ENCODE measurements around the gene MIGA2. TPM values are rescaled to one million over a fixed set of nuclear protein-coding genes. Genes with fewer than 3 reads are reported as not detected.

Gene MIGA2
- total RNA-seq, 1 experiment from 2014 or later: 29.6 TPM

GRCh38 chr9:129007035-129007765, 29.2 kb upstream of the MIGA2 start:
- ChIA-PET CTCF (no interaction called here), POLR2A (ENCODE audit: unreplicated experiment) (no interaction called here)
- Histone ChIP-seq H3K27me3 (ENCODE audit: low read length) (no peaks in the 10 kb centered on the region), H3K4me1 (ENCODE audit: insufficient read depth, low read length) (no peaks in the 10 kb centered on the region), H3K9me2 (replicated peaks; ENCODE audit: low read length) (no peaks in the 10 kb centered on the region), H3K79me2 (ENCODE audit: low read length) (no peaks in the 10 kb centered on the region), H4K20me1 (ENCODE audit: low read length) (no peaks in the 10 kb centered on the region), H3K36me3 (ENCODE audit: low read depth, low read length) (peaks cover 12% of the 10 kb centered on the region; the same call in 1 of the 2 replicates), H3F3A (ENCODE audit: low read length, unreplicated experiment) (no peaks in the 10 kb centered on the region), H2AFZ (ENCODE audit: low read length) (no peak overlapping the region), H3K27ac (ENCODE audit: low read length) (no peak overlapping the region), H3K9ac (ENCODE audit: low read length) (no peak overlapping the region), H3K4me2 (ENCODE audit: low read length) (no peak overlapping the region), H3K9me3 (ENCODE audit: low read length) (no peaks in the 10 kb centered on the region), H3K4me3 (ENCODE audit: low read length) (no peak overlapping the region)
- intact Hi-C loops (cut with micrococcal nuclease): no loop called here
- no peak; the same call in 1 of the 2 replicates for ATAC-seq
- BruUV-seq (replicated peaks): no TSS peak
- no peak for TF ChIP-seq EZH2phosphoT487 (IDR thresholded peaks at IDR 0.05; ENCODE audit: borderline replicate concordance, low read length)
- TF ChIP-seq CTCF (conservative IDR thresholded peaks at IDR 0.05; ENCODE audit: low read depth, low read length): peak; percentile 8; the same call in 1 of the 2 replicates
- no peak for DNase-seq

- no peak overlapping the region for H3K4me2 ChIP-seq (ENCODE audit: low read length)
- no peak overlapping the region for H3K27ac ChIP-seq (ENCODE audit: low read length)
- DNase-seq (peak; percentile 23), ATAC-seq (peak; percentile 35)
- ChIA-PET POLR2A (ENCODE audit: unreplicated experiment) (no interaction called here), CTCF (no interaction called here)
- no peaks in the 10 kb centered on the region for H3K79me2 ChIP-seq (ENCODE audit: low read length)
- H3K9ac ChIP-seq (ENCODE audit: low read length): no peak overlapping the region
- H3K4me3 ChIP-seq (ENCODE audit: low read length): no peak overlapping the region
- BruUV-seq (replicated peaks): no TSS peak
- no peaks in the 10 kb centered on the region for H3K4me1 ChIP-seq (ENCODE audit: insufficient read depth, low read length)
- intact Hi-C loops (cut with micrococcal nuclease): no loop called here
- TF ChIP-seq EZH2phosphoT487 (IDR thresholded peaks at IDR 0.05; ENCODE audit: borderline replicate concordance, low read length): no peak
- TF ChIP-seq CTCF (conservative IDR thresholded peaks at IDR 0.05; ENCODE audit: low read depth, low read length): no peak
- peaks cover 12% of the 10 kb centered on the region; the same call in 1 of the 2 replicates for H3K36me3 ChIP-seq (ENCODE audit: low read depth, low read length)
- no peak overlapping the region for H2AFZ ChIP-seq (ENCODE audit: low read length)
- no peaks in the 10 kb centered on the region for H3K27me3 ChIP-seq (ENCODE audit: low read length)
- no peaks in the 10 kb centered on the region for H4K20me1 ChIP-seq (ENCODE audit: low read length)
- H3K9me2 ChIP-seq (replicated peaks; ENCODE audit: low read length): no peaks in the 10 kb centered on the region
- H3K9me3 ChIP-seq (ENCODE audit: low read length): no peaks in the 10 kb centered on the region
- H3F3A ChIP-seq (ENCODE audit: low read length, unreplicated experiment): no peaks in the 10 kb centered on the region
Measured at GRCh38 chr9:129007766-129008468, 28.5 kb upstream of the MIGA2 start.

GRCh38 chr9:129008469-129008965, 27.9 kb upstream of the MIGA2 start:
- H2AFZ ChIP-seq (ENCODE audit: low read length): no peak overlapping the region
- TF ChIP-seq EZH2 (IDR thresholded peaks at IDR 0.05; ENCODE audit: low read length, unreplicated experiment) (no peak), EZH2phosphoT487 (IDR thresholded peaks at IDR 0.05; ENCODE audit: borderline replicate concordance, low read length) (no peak), CTCF (conservative IDR thresholded peaks at IDR 0.05; ENCODE audit: low read depth, low read length) (no peak)
- no TSS peak for BruUV-seq (replicated peaks)
- ATAC-seq (no peak), DNase-seq (no peak)
- no peaks in the 10 kb centered on the region for H3K4me1 ChIP-seq (ENCODE audit: insufficient read depth, low read length)
- CTCF ChIA-PET: no interaction called here
- H3K27ac ChIP-seq (ENCODE audit: low read length): no peak overlapping the region
- H3K36me3 ChIP-seq (ENCODE audit: low read depth, low read length): peaks cover 12% of the 10 kb centered on the region; the same call in 1 of the 2 replicates
- H3F3A ChIP-seq (ENCODE audit: low read length, unreplicated experiment): no peaks in the 10 kb centered on the region
- H3K4me2 ChIP-seq (ENCODE audit: low read length): no peak overlapping the region
- POLR2A ChIA-PET (ENCODE audit: unreplicated experiment): no interaction called here
- H3K4me3 ChIP-seq (ENCODE audit: low read length): no peak overlapping the region
- no peaks in the 10 kb centered on the region for H3K9me3 ChIP-seq (ENCODE audit: low read length)
- intact Hi-C loops (cut with micrococcal nuclease): no loop called here
- H3K9ac ChIP-seq (ENCODE audit: low read length): no peak overlapping the region
- H3K27me3 ChIP-seq (ENCODE audit: low read length): no peaks in the 10 kb centered on the region
- no peaks in the 10 kb centered on the region for H3K79me2 ChIP-seq (ENCODE audit: low read length)
- no peaks in the 10 kb centered on the region for H3K9me2 ChIP-seq (replicated peaks; ENCODE audit: low read length)
- no peaks in the 10 kb centered on the region for H4K20me1 ChIP-seq (ENCODE audit: low read length)

Measured in PC-3 (cell line).